ENCODE results near the gene CEP112.

GRCh38 chr17:66129759-66130158 is 62.2 kb downstream of the CEP112 start:
- no peak for TF ChIP-seq EZH2 (IDR thresholded peaks at IDR 0.05)
- TF ChIP-seq CTCF (IDR thresholded peaks at IDR 0.05) = no peak
- no peak for TF ChIP-seq EZH2phosphoT487 (IDR thresholded peaks at IDR 0.05)

Data from neural progenitor cell (in vitro differentiated cells).